ENCODE results near the gene ZRANB1.

ZRANB1 gene

DNA sequence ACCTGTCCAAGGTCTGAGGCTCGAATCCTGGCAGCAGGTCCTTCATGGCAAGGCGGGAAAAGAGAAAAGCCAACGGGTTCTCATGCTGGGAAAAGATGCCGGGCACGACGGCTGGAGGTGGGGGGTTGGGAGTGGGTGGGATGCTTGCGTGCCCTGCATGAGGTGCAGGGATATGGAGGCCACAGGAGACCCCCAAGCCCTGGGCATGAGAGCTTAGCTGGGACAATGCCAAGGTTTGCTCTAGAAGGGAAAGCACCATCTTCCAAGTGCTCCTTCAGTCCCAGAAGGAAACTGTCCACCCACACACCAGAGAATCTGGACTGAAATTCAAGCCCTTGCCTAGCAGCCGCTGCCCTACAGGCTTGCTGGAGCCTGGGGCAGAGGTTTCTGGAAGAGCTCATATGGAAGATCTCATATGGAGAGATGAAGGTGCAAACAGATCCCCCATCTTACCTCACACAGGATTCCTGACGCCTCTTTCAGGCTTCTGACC, 64.3 kb downstream of the ZRANB1 start:
- DNase-seq (ENCODE audit: low read depth), result no peak

DNA sequence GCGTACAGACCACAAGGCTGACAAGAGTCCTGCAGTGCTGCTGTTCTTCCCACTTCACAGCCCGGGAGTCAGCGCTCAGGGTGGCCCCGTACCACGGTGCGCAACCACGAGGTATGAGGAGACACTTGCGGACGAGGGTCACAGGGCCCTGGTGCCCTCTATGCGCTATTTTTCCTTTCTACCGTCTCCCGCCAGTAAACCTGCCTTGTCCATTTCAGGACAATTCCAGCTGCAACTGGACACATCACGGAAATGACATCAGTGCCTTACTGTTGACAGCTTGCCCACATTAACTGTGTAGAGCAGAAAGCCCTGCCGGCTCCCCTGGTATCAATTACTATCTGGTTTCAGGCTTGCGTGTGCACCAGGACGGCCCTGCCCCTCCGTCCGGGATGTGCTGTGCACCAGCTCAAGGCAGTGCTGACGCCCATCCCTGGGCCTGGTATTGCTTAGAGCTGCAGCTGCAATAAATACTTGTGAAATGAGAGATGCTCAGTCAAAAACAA, 65.1 kb downstream of the ZRANB1 start:
- DNase-seq (ENCODE audit: low read depth), result no peak

DNA sequence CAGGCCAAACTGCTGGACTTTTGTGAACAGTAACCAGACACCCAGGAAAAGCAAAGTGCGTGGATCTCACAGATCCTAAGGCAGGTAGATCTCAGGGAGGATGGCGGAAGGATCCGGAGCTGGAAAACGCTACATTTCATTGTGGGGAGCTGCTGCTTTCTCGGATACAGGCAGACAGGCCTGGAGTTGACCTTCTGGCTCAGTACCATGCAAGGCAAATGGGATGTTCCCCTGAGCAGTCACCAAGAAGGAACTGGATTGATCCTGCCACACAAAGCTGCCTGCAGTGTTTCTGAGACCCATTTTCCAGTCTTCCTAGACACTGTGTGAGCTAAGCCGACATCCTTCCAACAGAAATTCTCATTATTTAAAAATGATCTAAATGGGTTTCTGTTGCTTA, 65.5 kb downstream of the ZRANB1 start:
- DNase-seq (ENCODE audit: low read depth), result no peak

DNA sequence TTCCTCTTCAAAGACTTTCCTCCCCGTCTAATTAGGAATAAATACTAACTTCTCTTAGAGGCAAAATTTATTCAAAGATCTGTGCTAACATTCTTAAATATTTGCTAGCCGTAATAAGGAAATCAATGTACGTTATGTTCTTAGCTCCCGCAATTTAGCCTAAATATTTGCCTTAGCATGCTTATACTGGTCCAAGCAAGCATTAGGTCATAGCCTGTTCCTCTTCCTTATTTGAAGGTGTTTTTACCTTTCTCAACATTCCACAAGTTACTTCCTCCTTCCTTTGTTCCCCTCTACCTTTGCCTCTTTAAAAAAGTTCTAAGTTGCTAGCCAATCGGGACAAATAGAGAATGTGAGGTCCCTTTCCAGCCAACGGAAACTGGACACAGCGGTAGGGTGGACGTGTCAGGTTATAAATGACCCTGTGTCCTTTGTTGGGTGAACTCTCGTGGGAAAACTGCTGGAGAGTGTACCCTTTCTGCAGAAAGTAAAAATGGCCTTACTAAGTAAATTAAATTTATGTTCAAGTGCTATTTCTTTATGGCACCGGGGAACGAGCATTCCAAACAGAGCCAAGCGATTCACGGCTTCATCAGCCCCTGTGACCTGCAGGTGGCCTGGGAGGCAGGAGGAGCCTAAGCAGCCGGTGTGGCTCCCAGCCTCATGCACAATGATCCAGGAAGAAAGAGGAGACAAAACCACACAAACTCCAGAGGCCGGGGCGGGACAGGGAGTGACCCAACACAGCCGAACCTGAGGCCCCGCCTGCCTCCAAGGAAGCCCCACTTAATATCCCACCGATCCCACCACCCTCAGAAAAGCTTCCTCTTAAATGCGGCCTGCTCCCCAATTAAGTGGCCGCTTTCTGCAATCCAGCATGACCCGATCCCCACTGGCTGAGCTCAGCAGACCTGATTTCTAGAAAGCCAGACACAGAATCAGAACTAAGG, 67.0 kb downstream of the ZRANB1 start:
- no peak for DNase-seq (ENCODE audit: low read depth)

DNA sequence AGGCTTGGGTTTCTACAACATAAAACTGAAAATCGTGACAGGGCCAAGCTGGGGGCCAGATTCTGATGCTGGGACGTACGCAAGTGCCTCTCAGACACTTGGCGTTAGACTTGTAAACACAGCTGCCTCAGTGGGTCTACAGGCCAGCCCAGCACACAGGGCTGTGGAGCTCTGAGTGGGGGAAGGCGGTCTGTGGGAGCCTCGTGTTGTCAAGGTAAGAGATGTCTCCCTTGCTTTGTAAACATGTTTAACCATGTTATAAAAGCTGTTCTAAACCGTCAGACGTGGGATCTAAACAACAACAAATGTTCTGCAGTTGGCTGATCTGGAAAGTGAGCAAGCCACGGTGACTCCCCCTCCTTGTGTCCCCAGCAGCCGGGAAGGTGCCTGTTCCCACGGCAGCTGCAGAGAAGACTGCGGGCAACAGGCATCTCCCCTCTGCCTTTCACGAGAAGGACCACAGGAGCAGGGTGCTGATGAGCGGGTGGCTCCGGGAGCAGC, 67.8 kb downstream of the ZRANB1 start:
- DNase-seq (ENCODE audit: low read depth), result no peak

DNA sequence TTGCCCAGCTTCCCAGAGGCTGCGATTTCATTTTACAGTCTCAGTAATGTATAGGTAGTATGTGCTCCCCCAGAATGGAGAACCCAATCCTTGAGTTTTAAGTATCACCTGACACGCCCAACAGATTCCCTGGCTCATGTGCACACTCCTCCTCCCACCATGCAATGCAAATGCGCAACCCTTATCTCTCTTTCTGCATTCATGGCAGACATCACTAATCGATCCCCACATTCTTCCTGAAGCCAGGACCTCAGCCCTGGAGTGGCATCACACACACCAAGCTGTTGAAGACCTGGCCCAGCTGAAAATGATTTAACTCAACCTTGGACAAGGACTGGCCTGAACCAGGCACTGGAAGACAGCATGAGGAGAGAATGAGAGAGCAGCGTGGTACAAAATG, 68.4 kb downstream of the ZRANB1 start:
- DNase-seq (ENCODE audit: low read depth), result no peak

DNA sequence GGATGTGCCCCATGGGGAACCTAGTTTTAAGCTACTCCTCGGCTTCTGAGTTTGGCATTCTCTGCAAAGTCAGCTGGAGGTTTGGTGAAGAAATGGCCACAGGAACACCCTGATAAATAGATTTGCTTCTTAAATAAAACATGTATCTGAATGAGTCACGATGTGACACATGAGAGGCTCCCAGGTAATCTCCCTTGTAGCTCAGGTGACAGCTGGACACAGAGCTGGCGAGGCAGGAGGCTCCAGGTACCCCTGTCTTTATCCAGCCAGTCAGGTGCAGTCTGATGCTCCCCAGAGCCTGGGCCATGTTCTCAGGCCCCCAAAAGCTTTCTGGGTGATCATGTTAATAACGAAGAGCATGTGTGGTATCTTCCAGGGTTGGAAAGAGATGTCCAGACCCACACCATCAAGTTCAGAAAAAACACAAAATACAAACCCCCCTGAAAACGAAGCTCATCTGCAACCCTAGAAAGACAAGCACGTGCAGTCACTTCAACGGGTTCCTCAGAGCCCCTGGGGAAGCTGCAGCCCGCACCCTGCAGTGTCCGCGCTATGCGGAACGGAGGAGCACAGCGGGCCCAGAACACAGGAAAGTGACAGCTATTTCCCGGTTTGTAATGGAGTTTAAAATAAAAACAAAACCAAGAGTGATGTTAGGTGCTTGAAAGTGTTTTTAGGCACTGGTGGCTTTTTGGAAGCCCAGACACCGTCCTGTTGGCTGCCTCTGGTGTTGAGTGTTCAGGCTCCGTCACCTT, 69.4 kb downstream of the ZRANB1 start:
- no peak for DNase-seq (ENCODE audit: low read depth)

DNA sequence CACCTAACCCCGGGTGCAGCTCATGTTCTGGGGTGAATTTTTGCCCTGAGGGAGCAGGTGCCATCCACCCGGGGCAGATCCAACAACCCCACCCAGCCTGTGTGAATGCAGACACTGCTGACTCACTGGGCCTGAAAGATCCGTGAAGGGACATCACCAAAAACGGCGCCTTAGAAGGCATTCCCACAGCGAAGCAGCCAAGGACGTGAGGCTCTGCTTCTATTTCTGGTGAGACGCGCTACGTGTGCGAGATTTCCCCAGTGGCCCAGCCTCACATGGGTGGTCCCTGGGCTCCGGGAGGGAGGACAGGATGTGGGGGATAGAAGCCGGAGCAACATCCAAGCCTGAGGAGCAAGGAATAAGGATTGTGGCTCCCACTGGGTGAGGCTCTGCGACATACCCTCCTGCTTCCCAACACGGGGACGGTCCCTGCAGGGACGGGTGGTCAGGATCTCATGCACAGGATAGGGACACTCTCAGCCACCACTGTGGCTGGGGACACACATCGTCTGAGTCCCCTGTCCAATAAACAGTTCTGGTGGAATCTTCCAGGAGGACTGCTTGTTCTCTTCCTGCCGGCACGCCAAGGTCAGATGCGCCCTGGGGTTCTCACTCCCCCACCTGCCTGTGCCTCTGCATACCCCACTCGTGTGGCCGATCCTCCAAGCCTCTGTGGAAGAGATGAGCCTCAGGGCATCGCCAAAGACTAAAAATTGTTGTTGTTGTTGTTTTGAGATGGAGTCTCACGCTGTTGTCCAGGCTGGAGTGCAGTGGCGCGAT, 70.2 kb downstream of the ZRANB1 start:
- no peak for DNase-seq (ENCODE audit: low read depth)

DNA sequence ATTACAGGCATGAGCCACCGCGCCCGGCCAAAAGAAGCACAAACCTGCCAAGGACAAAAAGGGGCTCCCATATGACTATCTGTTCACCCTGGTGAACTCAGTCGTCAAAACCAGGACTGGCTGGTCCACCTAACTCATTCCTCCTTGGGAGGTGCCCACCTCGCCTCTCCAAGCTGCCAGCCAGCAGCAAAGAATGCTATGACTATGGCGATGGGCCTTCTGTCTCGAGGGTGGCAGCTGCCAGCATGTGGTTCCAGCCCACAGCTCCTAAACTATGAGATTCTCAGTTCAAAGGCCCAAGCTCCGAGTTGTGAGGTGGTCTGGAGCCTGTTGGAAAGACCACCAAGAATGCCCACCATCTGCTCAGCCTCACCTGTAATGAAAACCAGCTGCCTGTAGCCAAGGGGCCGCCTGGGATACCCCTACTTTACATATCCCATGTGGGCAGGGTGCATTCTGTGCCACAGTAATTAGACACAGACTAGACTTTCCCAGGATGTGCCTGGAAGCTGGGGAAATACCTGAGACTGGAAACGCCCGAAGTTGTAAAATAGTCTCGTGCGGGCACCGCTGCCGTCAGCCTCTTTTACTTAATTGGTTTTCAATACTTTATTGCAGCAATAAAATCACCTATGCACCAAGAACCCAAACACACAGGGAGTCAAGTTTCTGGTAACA, 71.1 kb downstream of the ZRANB1 start:
- DNase-seq (ENCODE audit: low read depth), result no peak

DNA sequence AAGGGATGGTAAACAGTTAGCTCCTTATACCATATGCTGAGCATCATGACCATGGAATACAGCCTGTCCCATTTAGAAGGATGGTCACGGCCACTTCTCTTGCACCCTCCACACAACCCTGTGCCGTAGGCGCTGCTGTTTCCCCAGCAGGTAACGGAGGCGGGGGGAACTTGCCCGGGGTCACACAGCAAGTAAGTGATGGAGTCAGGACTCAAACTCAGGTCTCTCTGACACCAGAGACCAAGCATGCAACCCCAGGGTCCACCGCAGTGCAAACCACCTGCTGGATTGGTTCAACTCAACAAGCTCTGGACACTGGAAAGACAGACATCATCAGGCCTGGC, 71.6 kb downstream of the ZRANB1 start:
- DNase-seq (ENCODE audit: low read depth), result no peak

DNA sequence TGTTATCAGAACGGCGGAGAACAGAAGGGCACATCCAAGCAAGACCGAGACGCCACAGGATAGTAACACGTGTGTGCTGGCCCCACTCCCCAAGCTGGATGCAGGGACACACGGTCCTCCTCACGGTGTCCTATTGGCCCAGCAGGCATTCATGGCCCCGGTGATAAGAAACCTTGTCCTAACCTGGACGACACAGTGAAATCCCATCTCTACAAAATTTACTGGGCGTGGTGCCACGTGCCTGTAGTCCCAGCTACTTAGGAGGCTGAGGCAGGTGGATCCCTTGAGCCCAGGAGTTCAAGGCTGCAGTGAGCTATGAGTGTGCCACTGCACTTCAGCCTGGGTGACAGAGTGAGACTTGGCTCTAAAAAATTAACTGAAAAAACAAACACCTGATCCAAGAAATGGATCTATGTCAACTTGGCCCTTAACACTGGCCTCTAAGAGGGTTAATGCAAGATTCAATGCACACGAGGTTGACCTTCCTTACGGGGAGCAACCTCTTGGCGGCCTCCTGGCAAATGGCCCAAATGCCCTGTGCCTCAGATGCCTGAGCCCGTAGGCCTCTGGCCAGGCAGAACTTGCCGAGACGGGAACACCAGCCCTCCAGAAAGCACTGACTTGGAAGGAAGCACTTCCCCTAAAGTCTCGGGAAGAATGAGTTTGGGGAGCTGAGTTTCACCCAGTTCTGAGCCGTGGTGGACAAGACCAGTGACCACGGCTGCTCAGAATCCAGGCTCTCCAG, 72.3 kb downstream of the ZRANB1 start:
- no peak for DNase-seq (ENCODE audit: low read depth)

DNA sequence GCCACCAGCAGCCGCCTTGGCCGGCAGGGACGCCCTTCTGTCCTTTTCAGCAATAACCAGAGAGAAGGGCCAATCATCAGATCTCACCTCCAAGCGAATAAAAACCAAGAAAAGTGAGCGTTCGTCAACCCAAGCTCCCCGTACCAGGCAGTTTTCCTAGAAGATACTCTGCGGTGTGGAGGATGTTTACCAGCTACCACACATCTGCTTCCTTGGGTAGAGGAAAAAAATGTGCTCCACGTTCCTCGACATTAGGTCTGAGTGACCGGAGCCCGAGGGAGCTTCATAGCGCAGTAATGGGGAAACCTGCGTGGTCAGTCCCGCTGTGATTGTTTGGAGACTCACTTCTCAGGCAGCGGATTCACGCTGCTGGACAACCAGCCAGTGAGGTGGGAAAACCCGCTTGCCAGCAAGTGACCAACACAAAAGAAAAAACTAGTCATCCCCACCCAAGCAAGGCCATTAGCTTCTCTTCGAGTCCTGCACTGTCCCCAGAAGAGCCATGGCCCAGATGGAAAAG, 73.0 kb downstream of the ZRANB1 start:
- no peak for DNase-seq (ENCODE audit: low read depth)

DNA sequence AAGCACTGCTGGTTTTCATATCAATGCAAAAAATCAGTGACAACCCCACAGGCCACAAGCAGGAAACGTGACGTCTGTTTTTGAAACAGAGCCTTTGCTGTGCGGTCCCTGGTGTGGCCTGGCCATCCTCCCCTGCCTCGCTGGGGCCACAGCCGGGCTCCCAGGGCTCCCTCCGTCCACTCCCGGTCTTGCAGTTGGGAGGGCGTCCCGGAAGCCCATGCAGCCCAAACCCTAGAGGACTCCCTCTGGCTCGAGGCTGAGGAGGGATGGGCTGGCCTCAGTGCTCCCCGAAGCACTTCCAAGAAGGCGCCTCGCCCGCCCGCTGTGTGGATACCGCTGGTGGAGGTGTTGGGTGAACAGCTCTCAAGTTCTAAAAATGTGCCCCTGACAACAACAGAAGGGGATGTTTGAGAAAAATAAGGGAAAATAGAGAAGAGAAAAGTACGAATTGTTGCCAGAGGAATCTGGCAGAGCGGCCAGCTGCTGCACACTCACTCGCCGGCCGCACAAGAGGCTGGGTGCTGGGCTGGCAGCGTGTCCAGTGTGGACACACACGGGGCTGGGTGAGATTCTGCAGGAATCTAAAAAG, 73.5 kb downstream of the ZRANB1 start:
- no peak for DNase-seq (ENCODE audit: low read depth)

DNA sequence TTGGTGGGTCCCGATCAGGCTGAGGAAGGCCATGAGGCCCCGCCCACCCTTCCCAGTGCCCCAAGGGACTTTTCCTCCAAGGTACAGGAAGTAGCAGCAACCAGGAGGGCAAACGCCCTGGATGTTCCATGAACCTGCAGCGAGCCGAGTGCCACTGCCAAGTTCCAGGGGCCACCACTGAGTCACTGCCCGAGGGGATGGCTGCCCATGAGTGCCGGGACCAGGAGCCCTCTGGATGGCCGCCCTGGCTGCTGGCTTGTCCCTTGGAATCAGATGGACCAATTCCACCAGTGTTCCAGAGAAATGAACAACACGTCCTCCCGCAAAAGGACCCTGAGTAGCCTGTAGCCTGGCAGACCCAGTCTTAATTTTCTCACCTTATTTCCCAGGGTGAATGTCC, 74.2 kb downstream of the ZRANB1 start:
- no peak for DNase-seq (ENCODE audit: low read depth)

DNA sequence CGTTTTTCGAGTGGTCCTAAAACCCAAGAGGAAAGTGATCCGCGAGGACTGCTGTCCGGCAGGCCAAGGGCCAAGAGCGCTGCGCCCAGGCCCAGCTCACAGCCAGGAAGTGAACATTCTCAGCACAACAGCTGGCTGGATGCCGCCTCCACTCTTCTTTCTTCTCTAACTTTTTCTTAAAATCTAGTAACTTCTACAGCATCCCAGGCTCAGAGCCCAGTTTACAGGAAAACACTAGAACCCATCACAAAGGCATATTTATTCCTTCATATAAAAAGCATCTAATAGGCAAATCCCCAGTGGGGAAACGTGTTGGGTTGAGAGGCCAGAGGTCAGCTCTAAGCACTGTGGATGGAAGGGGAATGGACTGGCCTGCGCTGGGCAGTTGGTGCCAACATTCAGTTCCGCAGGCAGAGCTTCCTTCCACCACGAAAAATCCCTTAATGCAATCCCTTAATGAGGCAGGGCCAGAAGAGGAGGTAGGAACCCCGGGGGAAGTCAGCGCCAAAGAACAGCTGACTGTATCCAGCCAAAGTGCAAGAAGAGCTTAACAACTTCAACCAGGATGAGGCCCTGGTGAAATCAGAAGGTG, 74.8 kb downstream of the ZRANB1 start:
- DNase-seq (ENCODE audit: low read depth), result no peak

DNA sequence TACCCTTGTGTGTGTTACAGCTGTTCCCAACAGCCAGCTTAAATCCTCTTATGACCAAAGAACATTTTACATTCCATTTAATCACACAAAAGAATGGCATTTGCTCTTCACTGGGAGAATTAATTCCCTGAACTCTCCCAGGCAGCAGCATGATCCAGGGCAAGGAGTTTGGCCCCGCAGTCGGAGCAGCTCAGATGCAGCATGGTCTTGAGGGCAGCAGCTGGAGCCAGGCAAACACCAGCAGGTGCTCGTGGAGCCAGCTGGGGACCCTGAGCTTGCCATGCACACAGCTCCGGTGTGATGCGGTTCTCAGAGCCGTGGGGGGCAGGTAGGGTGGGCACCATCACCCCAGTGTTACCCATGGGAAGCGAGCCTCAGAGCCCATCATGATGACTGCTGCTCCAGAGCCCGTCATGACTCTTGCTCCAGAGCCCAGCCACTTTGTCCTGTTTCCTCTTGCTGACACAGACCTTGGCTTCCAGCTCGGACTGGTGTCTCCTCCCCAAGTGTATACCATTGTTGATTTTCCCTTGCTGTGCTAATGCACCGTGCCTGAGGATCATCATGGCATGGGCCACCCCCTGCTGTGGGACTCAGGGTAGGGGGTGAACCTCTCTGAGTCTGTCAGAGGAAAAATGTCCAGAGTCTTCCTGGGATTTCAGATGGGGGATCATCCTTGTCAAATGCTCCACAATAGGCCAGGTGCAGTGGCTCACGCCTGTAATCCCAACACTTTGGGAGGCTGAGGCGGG, 75.8 kb downstream of the ZRANB1 start:
- DNase-seq (ENCODE audit: low read depth), result no peak

DNA sequence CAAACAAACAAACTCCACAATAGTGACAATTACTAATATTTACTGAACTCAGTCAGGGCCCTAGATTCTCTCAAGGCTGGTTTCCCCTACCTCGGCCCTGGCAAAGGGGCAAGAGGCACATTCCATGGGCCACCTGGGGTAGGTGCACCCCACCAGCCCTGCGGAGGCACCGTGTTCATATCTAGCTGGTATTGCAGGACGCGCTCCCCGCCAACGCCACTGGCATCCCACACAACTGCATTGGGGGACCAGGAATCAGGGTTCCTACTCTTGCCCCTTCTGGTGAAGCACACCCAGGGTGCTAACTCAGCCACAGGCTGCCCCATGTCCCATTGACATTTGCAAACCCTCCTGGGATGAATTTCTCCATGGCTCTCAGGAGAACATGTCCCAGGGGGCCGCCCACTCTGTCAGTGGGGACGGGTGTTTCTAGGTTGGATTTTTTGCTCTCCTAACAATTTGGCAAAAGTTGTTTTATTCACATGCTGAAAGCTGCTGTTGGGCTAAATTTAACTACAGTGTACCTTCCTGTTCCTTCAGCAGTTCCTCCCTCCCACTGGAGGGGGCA, 76.7 kb downstream of the ZRANB1 start:
- DNase-seq (ENCODE audit: low read depth), result no peak

DNA sequence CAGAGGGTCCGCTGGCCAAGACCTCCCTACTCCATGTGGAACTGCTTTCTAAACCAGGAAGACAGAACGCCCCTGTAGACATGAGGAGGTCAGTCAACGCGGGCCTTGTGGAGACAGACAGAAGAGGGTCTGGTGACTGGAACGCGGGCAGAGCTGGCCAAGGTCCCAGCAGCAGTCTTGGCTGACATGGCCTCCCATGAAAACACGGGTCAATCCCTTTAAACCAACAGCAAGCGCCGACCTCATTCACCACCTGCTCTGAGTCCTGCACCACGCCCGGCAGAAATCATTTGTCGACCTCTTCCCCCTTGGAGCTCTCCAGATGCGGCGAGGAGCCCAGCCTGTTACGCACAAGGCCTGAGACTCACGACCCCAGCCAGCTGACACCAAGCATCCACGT, 78.5 kb downstream of the ZRANB1 start:
- DNase-seq (ENCODE audit: low read depth), result no peak

DNA sequence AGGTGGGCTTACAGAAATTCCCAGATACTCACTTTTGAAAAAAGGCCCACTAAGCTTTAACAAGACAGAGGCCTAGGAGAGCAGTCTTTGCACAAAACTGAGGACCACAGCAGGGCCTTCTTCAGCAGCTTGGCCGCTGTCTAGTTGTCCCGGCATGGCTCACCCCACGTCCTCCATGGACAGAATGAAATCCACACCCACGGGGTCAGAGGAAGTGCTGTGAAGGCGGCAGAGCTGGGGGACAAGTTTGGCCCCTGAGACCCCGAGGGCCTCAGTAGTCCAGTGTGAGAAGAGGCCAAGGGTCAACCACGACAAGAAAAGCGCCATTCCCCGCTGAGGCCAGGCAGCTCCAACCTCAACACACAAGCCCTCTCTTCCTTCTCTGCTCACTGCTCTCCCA, 78.9 kb downstream of the ZRANB1 start:
- no peak for DNase-seq (ENCODE audit: low read depth)

Data from stimulated activated CD4-positive, alpha-beta T cell treated with anti-CD3 and anti-CD28 coated beads, Interleukin-2, amount 100 ng/mL, for 4 hours (primary cell).